Hair follicle dermal papilla cell (primary cell): ENCODE results near the gene PLXNA2. TPM values are rescaled to one million over a fixed set of nuclear protein-coding genes. Genes with fewer than 3 reads are reported as not detected.

ENCODE experiments used
- small RNA-seq: library from RNA; depleted of rRNA; stranded (forward); fragments of <200 nt; gene quantifications from one replicate; pipeline ENCODE3, GENCODE V24; 2012
- total RNA-seq: library from RNA; depleted of rRNA; stranded (reverse); fragments of >200 nt; gene quantifications from 2 replicates; pipeline ENCODE4 v1.2.3, GENCODE V29; 2012

PLXNA2 gene, protein sequence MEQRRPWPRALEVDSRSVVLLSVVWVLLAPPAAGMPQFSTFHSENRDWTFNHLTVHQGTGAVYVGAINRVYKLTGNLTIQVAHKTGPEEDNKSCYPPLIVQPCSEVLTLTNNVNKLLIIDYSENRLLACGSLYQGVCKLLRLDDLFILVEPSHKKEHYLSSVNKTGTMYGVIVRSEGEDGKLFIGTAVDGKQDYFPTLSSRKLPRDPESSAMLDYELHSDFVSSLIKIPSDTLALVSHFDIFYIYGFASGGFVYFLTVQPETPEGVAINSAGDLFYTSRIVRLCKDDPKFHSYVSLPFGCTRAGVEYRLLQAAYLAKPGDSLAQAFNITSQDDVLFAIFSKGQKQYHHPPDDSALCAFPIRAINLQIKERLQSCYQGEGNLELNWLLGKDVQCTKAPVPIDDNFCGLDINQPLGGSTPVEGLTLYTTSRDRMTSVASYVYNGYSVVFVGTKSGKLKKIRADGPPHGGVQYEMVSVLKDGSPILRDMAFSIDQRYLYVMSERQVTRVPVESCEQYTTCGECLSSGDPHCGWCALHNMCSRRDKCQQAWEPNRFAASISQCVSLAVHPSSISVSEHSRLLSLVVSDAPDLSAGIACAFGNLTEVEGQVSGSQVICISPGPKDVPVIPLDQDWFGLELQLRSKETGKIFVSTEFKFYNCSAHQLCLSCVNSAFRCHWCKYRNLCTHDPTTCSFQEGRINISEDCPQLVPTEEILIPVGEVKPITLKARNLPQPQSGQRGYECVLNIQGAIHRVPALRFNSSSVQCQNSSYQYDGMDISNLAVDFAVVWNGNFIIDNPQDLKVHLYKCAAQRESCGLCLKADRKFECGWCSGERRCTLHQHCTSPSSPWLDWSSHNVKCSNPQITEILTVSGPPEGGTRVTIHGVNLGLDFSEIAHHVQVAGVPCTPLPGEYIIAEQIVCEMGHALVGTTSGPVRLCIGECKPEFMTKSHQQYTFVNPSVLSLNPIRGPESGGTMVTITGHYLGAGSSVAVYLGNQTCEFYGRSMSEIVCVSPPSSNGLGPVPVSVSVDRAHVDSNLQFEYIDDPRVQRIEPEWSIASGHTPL (N-terminal part only)
- total RNA-seq: 5.8 and 9.5 TPM in 2 replicates

DNA sequence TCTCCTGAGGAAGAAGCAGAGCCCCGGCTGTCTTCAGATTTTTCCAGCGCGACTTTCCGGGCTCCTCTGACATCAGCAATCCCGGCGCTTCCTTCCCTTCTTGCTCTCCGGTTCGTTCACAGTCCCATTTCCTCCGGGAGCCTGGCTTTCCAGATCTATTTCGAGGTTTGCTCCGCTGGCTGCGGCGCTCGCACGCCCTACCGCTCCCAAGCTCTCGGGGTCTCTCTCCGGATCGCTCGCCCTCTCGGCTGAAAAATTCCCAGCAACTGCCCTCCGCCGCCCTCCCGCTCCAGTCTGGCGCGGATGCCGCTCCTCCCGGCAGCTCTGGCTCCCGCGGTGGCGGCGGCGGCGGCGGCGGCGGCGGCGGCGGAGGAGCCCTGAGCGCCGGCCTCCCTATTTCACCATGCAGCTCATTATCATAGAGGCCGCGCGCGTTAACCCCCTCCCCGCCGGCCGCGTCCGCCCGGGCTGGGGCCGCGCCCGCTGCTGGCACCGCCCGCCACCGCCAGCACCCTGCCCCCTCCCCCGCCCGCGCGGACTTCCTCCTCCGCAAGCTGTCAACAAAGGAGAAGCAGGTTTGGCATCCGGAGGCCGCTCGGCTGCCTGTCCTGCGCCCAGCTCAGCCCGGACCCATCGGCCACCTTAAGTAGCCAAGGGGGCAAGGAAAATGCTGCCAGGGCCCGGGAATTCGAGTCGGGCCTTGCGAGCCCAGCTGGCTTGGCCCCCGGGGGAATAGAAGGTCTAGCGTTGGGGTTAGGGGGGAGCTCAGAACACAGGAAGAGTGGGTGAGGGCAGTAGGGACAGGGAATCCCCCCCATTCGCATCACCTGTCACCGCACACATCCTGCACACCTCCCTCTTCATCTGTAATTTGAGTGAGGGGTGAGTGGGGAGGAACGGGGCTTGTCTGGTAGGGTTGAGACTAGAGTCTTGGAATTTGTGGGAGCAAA, at the start of gene PLXNA2:
Gene PLXNA2, minus strand, starts transcription at position 418 of the 950 bp plus-strand sequence. CDS start 26,462 bp downstream, outside the sequence.

Small RNAs within 50 kb of the gene (small RNA-seq; reads per million reads assigned to genes)
- not detected for gene AL606753.1
